Hematopoietic multipotent progenitor cell treated with erythropoietin and hydrocortisone succinate and interleukin-3 and kit ligand, for 15 days (in vitro differentiated cells): ENCODE data around the gene DNTT.

ENCODE experiments used
- DNase-seq: peaks from one replicate; pipeline ENCODE4 v3.0.0-alpha.2; 2015; ENCODE audit warnings: low spot score

The DNTT gene

DNA sequence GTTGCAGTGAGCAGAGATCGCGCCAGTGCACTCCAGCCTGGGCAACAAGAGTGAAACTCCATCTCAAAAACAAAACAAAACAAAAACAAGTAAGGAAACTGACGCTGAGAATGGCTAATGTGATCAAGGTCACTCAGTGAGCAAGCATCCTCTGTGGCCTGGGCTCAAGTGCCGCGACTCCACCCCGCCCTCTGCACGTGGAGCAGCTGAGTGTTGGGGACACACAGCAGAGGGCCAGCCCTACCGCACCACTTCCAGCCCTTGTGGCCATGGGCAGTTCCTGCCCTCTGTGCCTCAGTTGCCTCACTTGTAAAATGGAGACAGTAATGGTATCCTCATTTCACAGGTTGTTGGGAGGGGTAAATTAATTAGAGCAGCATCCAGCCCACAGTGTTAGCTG lies 75.5 kb downstream of the DNTT start:
- no peak for DNase-seq

DNA sequence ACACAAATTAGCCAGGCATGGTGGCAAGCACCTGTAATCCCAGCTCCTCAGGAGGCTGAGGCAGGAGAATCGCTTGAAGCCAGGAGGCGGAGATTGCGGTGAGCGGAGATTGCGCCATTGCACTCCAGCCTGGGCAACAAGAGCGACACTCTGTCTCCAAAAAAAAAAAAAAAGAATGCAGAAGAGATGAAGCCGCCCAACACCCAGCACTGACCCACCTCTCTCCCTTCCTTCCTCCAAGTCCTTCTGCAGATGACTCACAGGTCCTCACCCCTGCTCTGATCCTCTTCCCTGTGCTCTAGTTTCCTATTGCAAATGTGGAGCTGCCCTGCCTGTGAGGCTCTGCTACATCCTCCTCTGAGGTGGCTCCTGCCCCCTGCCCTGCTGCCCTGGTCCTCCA lies 76.6 kb downstream of the DNTT start:
- no peak for DNase-seq

DNA sequence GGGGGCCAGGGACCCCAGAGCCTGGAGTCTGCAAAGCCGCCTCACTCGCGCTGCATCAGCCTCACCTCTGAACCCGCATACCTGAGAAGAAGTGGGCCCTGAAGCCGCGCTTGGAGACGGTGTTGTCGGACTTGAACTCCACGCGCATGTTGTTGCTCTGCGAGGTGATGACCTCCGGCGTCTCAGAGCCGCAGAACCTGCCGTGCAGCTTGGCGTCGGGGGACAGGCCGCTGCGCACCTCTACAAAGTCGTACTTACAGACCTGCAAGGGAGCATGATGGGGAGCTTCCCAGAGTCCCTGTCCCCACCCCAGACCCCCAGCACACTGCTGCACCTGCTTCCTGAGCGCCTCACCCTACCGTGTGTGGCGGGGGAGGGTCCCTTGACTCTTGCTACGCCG lies 80.3 kb downstream of the DNTT start:
- DNase-seq: no peak

DNA sequence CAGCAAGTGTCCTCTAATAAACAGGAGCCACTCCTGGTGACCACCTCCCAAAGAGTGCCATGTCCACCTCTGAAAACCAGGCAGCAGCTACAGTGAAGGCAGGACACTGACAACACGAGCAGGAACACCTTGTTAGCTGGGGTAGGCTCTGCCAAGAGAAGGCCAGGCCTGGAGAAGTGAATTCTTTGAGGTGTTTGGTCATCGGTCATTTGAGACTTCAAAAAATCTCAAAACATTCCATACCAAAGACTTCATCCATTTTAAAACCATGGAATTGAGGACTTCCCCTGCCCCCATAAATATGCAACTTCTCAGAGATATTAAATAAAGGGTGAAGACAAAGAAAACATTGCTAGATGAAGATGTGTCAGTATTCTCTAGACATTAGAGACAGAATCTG lies 82.9 kb downstream of the DNTT start:
- no peak for DNase-seq

DNA sequence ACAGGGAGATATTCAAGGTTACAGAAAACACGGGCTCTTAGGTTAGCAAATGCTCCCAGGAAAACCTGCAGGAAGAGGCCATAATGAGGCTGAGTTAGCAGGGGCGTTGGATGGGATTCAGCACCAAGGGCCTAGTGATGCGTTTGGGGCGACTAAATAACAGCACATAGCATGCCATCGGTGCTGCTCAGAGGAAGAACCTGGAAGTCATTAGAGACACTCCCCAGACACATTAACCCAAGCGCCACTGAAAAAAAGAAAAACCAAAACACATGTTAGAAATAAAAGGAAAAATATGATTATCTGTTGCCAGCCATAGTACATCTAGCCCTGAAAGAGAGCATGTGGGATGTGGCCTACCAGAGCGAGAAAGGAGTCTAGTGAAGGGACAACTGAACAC lies 83.4 kb downstream of the DNTT start:
- DNase-seq: no peak
